ENCODE data around the gene TSPAN12.

The TSPAN12 gene

GRCh38 chr7:120740348-120740747, 117.6 kb downstream of the TSPAN12 start:
- no peak for DNase-seq

GRCh38 chr7:120738816-120739215, 119.1 kb downstream of the TSPAN12 start:
- no peak for DNase-seq
